Measurements from ENCODE around the gene EYA3. TPM values are rescaled to one million over a fixed set of nuclear protein-coding genes. Genes with fewer than 3 reads are reported as not detected.

EYA3 gene
- total RNA-seq, 2 donors from 2014 or later: 13.6 to 15.6 TPM

GRCh38 chr1:27949027-27949426 is 139.4 kb downstream of the EYA3 start:
- Histone ChIP-seq H3K36me3 (no peaks in the 10 kb centered on the region), H3K9me3 (no peaks in the 10 kb centered on the region), H3K4me3 (no peak overlapping the region), H3K4me1 (peaks cover 0 to 7% of the 10 kb centered on the region in 2 donors), H3K27me3 (no peaks in the 10 kb centered on the region), H3K27ac (no peak overlapping the region)
- TF ChIP-seq, protein P1, sequence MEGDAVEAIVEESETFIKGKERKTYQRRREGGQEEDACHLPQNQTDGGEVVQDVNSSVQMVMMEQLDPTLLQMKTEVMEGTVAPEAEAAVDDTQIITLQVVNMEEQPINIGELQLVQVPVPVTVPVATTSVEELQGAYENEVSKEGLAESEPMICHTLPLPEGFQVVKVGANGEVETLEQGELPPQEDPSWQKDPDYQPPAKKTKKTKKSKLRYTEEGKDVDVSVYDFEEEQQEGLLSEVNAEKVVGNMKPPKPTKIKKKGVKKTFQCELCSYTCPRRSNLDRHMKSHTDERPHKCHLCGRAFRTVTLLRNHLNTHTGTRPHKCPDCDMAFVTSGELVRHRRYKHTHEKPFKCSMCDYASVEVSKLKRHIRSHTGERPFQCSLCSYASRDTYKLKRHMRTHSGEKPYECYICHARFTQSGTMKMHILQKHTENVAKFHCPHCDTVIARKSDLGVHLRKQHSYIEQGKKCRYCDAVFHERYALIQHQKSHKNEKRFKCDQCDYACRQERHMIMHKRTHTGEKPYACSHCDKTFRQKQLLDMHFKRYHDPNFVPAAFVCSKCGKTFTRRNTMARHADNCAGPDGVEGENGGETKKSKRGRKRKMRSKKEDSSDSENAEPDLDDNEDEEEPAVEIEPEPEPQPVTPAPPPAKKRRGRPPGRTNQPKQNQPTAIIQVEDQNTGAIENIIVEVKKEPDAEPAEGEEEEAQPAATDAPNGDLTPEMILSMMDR (IDR thresholded peaks at IDR 0.05): no peak
- DNase-seq (ENCODE audit: low spot score): no peak

GRCh38 chr1:27945020-27945419 is 143.4 kb downstream of the EYA3 start:
- TF ChIP-seq, protein P1 (IDR thresholded peaks at IDR 0.05): no peak

GRCh38 chr1:27941671-27942540 is 146.5 kb downstream of the EYA3 start:
- H3K4me3 ChIP-seq: no peak overlapping the region
- no peak for DNase-seq (ENCODE audit: low spot score)
- no peak overlapping the region for H3K27ac ChIP-seq
- no peaks in the 10 kb centered on the region for H3K27me3 ChIP-seq
- TF ChIP-seq, protein P1 (IDR thresholded peaks at IDR 0.05): no peak
- no peaks in the 10 kb centered on the region for H3K36me3 ChIP-seq
- no peaks in the 10 kb centered on the region for H3K4me1 ChIP-seq
- no peaks in the 10 kb centered on the region for H3K9me3 ChIP-seq

More at GRCh38 chr1:27945020-27945419, 143.4 kb downstream of the EYA3 start:
- Histone ChIP-seq H3K4me1 (peaks cover 0 to 7% of the 10 kb centered on the region in 2 donors), H3K27me3 (no peaks in the 10 kb centered on the region), H3K9me3 (no peaks in the 10 kb centered on the region), H3K36me3 (no peaks in the 10 kb centered on the region), H3K27ac (no peak overlapping the region), H3K4me3 (no peak overlapping the region)
- DNase-seq (ENCODE audit: low spot score): no peak

- H3K4me1 ChIP-seq: no peaks in the 10 kb centered on the region
- H3K27ac ChIP-seq: no peak overlapping the region
- no peak for DNase-seq (ENCODE audit: low spot score)
- H3K4me3 ChIP-seq: no peak overlapping the region
- H3K27me3 ChIP-seq: no peaks in the 10 kb centered on the region
- H3K9me3 ChIP-seq: no peaks in the 10 kb centered on the region
- no peaks in the 10 kb centered on the region for H3K36me3 ChIP-seq
- TF ChIP-seq, protein P1 (IDR thresholded peaks at IDR 0.05): no peak
These were observed 147.4 kb downstream of the EYA3 start for GRCh38 chr1:27940870-27941560.

GRCh38 chr1:27940297-27940696 is 148.1 kb downstream of the EYA3 start:
- TF ChIP-seq, protein P1 (IDR thresholded peaks at IDR 0.05): no peak
- Histone ChIP-seq H3K4me3 (no peak overlapping the region), H3K27me3 (no peaks in the 10 kb centered on the region), H3K27ac (no peak overlapping the region), H3K36me3 (no peaks in the 10 kb centered on the region), H3K9me3 (no peaks in the 10 kb centered on the region), H3K4me1 (peaks cover 0 to 1% of the 10 kb centered on the region in 2 donors)
- peak; percentile 66 for DNase-seq (ENCODE audit: low spot score)

All from right atrium auricular region (tissue), 2 donors.